Nephron progenitor cell (in vitro differentiated cells): ENCODE measurements around the gene WRNIP1.

Experiments used
- DNase-seq: peaks from one replicate; pipeline ENCODE4 v3.0.0; 2021
- H3K27ac Mint-ChIP-seq: 2 replicates; pipeline ENCODE4 v1.8.0; 2021; ENCODE audit warnings: mild to moderate bottlenecking, moderate library complexity, mixed read lengths
- H3K27me3 Mint-ChIP-seq: 2 replicates; pipeline ENCODE4 v1.8.0; 2021; ENCODE audit warnings: mild to moderate bottlenecking, low read depth, mixed read lengths; ENCODE audit not compliant: poor library complexity
- H3K36me3 Mint-ChIP-seq: 2 replicates; pipeline ENCODE4 v1.8.0; 2021; ENCODE audit warnings: low read depth, mixed read lengths
- H3K4me1 Mint-ChIP-seq: 2 replicates; pipeline ENCODE4 v1.8.0; 2021; ENCODE audit warnings: mixed read lengths
- H3K4me3 Mint-ChIP-seq: 2 replicates; pipeline ENCODE4 v1.8.0; 2021; ENCODE audit warnings: mild to moderate bottlenecking, moderate library complexity, mixed read lengths
- H3K9me3 Mint-ChIP-seq: 2 replicates; pipeline ENCODE4 v1.8.0; 2021; ENCODE audit warnings: mild to moderate bottlenecking, moderate library complexity, mixed read lengths
- CTCF ChIP-seq: fragments of 200-600 bp; sonication (generic); IDR thresholded peaks from 2 replicates; pipeline ENCODE4 v1.5.0; 2021; ENCODE audit warnings: antibody characterized with exemption

Gene WRNIP1

GRCh38 chr6:2748183-2748582 is 17.0 kb upstream of the WRNIP1 start:
- no peak for TF ChIP-seq CTCF

DNA sequence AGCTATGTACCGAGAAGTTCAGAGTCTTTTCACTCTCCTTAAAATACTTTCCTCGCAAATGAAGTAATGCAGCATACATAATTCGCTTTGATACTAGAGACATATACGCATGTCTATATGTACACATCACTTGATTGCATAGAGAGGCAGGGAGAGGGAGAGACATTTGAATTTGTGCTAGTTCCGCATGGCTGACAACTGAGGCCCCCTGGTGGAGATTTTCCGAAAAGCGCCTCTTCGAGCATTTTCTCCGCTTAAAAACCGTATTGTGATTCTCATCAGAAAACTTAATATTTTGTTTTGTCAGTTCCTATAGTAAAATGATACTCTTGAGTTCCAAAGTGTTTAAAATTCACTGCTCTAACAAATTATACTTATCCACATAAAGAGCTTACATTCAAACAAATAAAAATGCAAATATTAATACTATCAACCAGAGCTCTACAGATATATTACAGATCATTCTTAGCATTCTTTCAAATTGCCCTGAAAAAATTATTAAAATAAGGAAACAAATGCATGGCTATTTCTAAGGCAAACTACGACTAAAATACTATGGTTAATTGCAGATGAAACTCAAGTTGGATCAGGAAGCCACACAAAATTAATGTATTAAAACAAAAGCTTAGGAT is 15.1 kb upstream of the WRNIP1 start:
- Mint-ChIP-seq H3K4me1 (peaks cover 51% of the 10 kb centered on the region), H3K27ac (no peak overlapping the region), H3K27me3 (peaks cover 4% of the 10 kb centered on the region), H3K4me3 (no peak overlapping the region), H3K9me3 (no peaks in the 10 kb centered on the region), H3K36me3 (no peaks in the 10 kb centered on the region)
- DNase-seq, result peak; percentile 80
- TF ChIP-seq CTCF, result peak; percentile 86

More at GRCh38 chr6:2748183-2748582, 17.0 kb upstream of the WRNIP1 start:
- H3K9me3 Mint-ChIP-seq, result no peaks in the 10 kb centered on the region
- no peak overlapping the region for H3K4me3 Mint-ChIP-seq
- H3K36me3 Mint-ChIP-seq, result no peaks in the 10 kb centered on the region
- DNase-seq, result no peak
- H3K27me3 Mint-ChIP-seq, result peaks cover 4% of the 10 kb centered on the region
- H3K27ac Mint-ChIP-seq, result no peak overlapping the region
- peaks cover 63% of the 10 kb centered on the region for H3K4me1 Mint-ChIP-seq

- Mint-ChIP-seq H3K27me3 (peaks cover 4% of the 10 kb centered on the region), H3K27ac (no peak within 1 kb of the TSS), H3K9me3 (no peaks in the 10 kb centered on the region), H3K4me1 (peaks cover 51% of the 10 kb centered on the region), H3K4me3 (no peak within 1 kb of the TSS), H3K36me3 (no peaks in the 10 kb centered on the region)
- TF ChIP-seq CTCF, result no peak
- no peak for DNase-seq
Measured at GRCh38 chr6:2750832-2751231, 14.4 kb upstream of the WRNIP1 start, which contains the start of gene MYLK4. Gene MYLK4, minus strand, starts transcription at chr6:2750922. Its CDS starts 1,628 bp downstream, at chr6:2749294.

DNA sequence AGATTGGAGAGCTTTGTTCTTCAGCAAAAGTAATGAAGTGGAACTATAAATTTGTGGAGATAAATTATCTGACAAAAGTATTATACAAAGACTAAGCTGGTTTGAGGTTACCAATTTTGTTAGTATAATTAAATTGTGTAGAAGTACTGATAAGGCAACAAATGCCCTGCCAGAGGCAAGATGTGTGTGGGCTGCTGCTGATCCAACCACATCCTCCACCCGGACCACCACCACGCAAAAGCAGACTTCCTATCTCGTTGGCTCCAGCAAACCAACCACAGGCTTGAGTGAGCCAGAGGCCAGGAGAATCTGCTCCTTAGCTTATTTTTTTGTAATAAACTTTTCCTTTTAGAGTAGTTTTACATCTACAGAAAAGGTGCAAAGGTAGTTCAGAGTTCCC is 13.3 kb upstream of the WRNIP1 start:
- Mint-ChIP-seq H3K27ac (no peak overlapping the region), H3K9me3 (no peaks in the 10 kb centered on the region), H3K4me1 (peaks cover 41% of the 10 kb centered on the region), H3K4me3 (no peak overlapping the region), H3K36me3 (no peaks in the 10 kb centered on the region), H3K27me3 (peaks cover 4% of the 10 kb centered on the region)
- DNase-seq, result no peak
- no peak for TF ChIP-seq CTCF

- no peak for DNase-seq
- no peak overlapping the region for H3K4me3 Mint-ChIP-seq
Measured at GRCh38 chr6:2752477-2753109, 12.6 kb upstream of the WRNIP1 start.

More at GRCh38 chr6:2752477-2753109, 12.6 kb upstream of the WRNIP1 start:
- no peaks in the 10 kb centered on the region for H3K9me3 Mint-ChIP-seq
- no peak overlapping the region for H3K27ac Mint-ChIP-seq
- H3K4me1 Mint-ChIP-seq, result peaks cover 37% of the 10 kb centered on the region
- H3K36me3 Mint-ChIP-seq, result no peaks in the 10 kb centered on the region
- H3K27me3 Mint-ChIP-seq, result peaks cover 4% of the 10 kb centered on the region
- TF ChIP-seq CTCF, result no peak
